Anterior cingulate cortex (tissue), 58 donors: ENCODE data around the gene ERICH6.

Source experiments
- DNase-seq, 58 donors: peaks; one replicate each; lab custom pipeline; 2025; lab: John Stamatoyannopoulos, UW

Gene ERICH6

DNA sequence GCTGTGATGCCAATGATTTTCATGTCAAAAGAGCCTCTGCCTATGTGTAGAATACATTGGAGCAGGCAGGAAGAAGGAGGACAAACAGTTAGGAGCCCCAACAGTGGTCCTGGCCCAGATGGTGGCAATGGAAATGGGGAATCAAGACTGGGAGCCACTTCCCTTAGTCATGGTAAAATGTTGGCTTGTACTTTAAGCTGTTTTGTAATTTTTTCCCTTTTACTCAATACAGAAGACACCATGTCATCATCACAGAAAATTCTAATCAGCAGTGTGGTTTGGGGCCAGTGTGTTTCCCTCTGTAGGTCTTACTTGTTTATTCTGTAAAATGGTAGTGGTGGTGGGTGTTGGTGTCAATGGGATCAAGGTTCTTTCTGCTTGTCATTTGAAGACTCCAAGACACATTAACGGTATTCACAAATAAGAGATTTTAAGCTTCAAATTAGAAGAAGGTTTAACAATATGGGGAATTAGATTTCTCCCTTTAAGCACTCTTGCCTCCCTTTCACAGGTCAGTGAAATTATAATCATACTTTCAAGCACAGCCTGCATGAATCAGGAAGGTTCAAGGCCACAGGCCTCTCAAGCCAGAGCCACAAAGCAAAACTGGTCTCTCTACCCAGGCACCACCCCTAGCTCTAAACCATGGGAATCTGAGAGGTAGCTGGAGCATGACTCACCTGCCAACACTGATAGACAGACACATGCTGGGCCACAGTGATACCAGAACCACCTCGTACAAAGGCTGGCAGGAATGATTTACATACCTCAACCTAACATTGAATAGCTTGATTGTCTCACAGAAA, 34.4 kb upstream of the ERICH6 start:
- no peak for DNase-seq

DNA sequence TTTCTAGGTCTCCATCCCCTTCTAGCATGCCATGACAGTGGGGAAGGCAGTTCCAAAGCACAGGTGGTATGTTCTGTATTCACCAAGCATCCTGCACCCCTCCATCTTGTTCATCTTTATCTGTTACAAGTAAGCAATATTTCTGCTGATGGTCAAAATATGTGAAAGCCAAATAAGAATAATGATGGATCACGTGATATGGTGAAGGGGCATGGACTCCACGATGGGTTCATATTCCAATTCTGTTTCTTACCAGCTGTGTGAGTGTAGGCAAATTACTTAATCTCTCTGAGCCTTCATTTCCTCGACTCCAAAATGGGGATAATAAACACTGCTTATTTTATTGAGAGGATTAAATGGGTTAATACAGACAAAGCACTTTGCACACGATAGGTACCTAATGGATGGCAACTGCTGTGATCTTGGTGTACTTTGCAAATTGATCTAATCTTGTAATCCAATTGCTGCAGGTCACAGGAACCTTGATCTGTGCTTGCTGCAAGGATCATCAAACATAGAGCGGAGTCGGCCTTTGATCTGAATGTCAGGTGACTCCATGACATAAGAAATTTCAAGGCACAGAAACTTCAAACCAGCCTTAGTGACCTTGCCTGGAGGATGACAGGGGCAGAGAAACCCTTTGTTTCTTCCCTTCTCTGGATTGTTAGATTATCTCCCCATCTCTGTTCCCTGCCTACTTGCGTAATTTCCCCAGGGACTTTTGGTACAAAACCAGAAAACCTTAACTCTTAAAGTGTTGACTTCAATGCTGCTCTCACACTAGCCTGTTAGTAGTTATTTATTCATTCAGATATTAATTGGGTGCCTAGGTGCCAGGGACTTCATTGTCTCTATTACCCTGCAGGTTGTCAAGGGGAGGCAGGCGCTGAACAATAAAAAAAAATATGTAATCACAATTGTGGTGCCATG, 33.4 kb upstream of the ERICH6 start:
- no peak for DNase-seq

DNA sequence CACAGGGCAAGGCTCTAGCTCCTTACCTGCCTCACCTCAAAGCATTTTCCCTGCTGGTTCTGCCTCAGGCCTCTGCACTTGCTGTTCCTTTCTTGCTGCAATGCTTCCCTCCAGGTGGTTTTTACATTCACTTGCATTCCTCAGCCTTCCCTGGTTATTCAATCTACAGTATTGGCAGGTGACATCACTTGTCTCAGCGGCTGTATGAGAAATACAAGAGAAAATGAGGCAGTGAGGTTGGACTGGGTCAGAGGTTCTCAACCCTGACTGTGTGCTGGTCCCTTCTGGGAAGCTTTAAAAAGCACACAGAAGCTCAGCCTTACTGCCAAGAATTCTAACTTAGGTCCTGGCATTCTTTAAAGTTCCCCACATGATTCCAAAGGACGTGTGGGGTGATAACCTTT, 32.6 kb upstream of the ERICH6 start:
- DNase-seq = no peak

DNA sequence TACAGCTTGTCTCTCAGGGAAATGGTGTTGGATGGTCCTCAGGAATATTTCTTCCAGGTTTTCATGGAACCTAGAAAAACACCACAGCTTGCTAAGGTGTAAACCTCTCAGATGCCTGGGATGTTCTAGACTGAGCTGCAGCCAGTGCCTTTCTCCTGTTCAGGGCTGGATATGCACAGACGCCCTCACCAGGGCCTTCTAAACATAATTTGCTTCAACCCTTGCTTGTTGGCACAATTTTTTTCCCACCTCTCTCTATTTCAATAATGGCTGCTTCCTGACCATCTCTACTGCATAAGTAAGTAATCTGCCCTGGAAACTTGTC, 31.0 kb upstream of the ERICH6 start:
- DNase-seq = no peak

DNA sequence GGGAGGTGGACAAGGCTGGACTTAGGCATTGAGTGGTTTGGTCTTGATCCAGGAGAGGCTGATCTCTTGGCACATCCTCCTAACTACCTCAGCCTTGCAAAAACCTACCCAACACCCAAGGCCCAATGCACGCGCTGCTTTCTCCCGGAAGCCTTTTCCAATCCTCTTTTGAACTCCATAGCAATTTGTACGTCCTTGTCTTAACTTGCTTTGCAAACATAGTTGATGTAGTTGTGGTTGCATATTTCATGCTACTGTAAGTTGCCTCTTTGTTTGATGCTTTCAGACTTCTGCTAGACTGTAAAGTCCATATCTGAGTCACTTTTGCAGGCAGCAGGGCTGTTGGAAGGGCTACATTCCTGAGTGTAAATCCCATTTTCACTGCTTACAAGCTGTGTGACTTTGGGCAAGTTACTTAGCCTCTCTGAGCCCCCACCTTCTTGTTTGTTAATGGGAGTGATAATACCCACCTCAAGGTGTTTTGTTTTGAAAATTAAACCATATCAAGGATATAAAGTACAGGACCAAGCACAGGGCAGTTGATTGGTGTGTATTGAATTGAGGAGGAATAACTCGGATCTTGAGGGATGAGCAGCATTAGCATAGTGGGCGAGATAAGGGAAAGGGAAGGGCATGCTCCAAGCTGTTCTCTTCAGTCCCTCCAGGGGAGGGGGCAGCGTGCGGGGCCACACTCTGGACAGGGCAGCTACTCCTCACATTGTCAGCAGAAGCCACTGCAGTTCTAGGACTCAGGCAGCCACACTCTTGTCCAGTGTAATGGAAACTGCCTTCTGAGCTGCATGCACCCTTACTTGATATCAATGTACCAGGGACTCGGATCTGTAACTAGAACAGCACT, 30.4 kb upstream of the ERICH6 start:
- no peak for DNase-seq

DNA sequence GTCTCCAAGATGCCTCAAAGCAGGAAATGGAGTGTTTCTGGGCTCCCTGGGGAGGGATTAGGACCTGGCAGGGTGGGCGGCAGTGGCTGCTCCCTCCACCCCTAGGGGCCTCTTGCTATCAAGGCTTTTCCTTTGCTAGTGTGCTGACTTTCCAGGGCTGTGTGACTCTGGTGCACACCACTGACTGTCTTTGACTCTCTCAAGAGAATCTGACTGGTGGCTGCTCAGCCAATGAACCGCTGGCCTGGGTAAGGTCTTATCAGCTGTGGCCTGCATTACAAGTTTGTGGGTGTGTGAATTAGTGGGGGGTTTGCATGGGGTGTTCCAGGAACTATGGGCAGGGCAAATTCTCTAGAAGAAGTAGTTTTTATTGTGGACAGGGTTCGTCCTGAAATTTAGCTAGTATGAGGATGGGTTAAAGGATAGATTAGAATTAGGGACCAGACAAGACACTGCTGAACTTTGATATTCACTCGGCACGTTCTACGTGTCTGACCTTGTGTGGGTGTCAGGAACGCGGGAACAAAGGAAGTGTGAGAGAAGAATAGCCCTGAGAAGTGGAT, 29.7 kb upstream of the ERICH6 start:
- DNase-seq = no peak

DNA sequence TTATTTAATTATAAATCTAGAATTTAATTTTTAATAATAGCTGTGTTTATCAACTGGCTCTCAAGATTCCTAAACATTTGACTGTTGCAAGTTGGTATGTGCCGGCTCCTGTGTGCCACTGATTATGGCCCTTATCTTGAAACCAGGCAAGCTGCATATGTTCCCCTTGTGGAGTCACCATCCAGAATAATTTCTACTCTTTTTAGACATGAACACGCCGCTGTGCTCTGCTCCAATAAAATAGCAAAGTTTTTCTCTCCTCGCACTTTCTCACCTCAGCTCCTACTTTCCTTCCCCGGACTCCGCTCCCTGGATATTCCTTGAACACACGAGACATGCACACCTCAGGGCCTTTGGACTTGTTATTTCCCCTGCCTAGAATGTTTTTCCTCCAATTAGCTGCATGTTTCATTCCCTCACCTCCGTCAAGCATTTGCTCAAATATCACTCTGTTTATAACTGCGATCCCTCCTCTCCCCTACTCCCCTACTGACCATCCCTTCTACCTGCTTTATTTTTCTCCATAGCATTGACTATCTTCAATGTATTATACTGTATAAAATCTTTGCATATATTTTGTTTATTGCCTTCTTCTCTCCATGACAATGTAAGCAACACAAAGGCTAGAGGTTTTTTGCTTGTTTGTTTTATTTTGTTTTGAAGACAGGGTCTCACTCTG, 26.1 kb upstream of the ERICH6 start:
- DNase-seq = no peak

DNA sequence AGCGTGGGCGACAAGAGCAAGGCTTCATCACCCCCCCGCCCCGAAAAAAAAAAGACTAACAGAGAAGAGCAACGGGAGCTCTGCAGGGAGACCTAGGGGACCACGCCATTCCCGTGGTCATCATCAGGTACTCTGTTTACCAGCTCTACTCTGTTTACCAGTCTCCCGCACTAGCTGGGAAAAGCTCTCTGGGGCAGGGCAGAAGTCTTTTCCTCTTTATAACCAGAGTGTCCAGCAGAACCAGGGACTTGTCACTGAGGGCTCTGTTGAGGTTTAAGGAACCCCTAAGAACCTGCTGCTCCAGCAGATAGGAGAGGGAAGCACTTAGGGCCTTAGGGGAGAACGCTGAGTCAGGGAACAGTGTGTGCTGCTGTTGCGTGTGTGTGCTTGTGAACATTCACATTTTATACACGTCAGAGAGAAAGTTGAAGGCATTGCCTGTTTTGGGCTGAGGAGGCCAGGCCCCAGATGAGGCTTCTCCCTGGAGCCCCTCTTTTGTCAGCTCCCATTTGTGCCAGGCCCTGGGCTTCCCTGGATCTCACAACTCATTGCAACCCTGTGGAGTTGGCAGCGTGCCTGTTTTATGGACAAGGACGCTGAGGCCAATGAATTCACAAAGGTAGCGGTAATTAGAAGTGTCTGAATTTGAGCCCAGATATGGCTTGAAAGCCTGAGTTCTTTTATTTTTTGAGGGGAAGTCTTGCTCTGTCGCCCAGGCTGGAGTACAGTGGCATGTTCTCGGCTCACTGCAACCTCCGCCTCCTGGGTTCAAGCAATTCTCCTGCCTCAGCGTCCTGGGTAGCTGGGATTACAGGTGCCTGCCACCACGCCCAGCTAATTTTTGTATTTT, 24.2 kb upstream of the ERICH6 start:
- peak in 5 of 58 donors; percentile 4 to 32 (median 4) for DNase-seq

DNA sequence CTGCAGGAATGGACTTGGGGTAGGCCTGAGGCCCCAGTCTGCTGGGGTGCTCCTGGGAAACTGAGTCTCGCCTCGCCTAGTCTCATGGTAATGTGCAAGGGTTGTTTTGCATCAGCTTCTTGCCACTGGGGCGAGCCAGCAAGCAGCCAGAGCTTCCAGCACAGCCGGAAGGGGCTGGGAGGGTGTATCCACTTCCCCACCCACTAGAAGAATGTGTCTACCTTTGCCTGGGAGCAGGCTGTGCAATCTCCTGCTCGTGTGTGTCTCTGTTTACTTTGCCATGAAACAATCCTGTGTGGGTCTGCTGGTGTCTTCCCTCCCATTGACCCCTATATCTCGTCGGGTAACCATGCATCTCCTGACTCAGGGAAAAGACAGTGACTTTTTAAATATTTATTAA, 21.8 kb upstream of the ERICH6 start:
- no peak for DNase-seq

DNA sequence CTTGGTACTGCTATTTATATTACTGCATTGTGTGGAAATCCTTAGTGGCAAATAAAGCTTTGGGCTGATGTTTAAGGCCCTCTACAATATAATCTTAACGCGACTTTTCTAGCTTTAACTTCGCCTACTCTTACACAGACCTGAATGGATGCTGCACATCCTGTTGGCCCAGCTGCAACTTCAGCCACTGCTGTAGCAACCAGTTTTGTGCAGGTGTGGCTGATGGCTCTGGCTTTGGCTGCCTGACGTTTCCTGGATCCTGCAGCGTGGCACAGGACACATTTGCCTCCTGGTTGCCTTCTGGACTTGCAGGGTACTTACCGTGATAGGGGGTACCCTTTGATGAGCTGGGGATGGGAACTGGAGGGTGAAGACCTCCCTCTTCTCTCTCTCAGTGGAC, 20.2 kb upstream of the ERICH6 start:
- DNase-seq = no peak

DNA sequence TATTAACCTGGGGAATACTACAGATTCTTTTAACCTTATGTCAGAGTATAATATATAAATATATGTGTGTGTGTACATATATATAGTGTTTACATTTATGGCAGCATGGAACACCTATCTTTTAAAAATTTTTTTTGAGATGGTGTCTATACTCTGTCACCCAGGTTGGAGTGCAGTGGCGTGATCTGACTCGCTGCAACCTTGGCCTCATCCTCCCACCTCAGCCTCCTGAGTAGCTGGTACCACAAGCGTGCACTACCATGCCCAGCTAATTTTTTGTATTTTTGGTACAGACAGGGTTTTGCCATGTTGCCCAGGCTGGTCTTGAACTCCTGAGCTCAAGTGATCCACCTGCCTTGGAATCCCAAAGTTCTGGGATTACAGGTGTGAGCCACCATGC, 18.5 kb upstream of the ERICH6 start:
- DNase-seq = no peak

DNA sequence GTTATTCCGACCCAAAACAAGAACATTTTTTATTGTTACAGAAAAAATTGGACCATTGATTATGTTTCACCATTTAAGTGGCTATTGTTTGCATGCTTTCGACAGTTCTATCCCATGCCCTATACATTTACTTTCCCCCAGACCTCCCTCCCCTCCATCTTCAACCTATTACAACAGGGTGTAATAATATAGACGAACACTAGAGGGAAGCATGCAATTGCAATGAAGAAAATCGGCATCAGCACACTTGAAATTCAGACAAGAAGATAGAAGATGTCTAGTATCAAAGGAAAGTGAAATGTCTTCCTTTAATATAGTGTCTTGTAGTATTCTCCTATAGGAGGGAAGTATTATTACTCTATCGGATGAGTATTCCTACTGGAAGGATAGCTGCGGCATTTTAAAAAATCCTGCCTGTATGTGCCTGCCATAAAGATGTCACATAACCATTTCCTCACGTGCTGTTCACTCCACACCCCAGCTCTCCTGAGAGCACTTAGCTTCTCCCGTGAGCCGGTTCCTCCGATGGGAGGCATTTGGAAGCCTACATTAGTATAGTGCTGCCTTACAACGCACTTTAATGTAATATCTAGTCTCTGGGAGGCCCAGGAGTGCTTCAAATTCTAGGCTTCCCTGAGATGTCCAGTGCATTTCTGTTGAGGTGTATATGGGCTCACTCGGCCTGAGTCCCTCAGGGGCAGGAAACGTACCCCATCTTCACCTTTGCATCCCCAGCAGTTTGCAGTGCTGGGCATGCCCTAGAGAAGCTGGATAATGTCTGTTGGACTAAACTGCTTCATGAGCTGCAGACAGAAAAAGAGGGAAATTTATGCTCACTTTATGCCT, 17.8 kb upstream of the ERICH6 start:
- peak in 3 of 58 donors; percentile 18 to 62 (median 50) for DNase-seq

DNA sequence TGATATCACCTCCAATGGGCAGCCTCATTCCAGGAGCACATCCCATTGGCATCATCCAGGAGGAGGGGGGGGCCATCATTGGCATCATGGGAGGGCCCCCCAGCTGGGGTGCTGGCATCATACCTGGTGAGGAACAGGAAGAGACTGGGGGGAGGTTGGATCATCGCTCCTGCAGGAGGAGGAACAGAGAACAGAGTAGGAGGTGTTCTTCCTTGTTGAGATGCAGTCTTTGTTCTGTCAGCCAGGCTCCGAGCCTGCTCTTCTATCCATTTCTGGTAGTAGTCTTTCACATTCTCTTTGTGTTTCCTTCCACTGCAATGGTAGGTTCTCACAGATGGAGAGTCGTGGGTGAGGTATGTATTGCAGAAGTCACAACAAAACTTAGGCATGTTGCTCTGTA, 16.7 kb upstream of the ERICH6 start:
- DNase-seq = peak in 2 of 58 donors; percentile 4 to 10

DNA sequence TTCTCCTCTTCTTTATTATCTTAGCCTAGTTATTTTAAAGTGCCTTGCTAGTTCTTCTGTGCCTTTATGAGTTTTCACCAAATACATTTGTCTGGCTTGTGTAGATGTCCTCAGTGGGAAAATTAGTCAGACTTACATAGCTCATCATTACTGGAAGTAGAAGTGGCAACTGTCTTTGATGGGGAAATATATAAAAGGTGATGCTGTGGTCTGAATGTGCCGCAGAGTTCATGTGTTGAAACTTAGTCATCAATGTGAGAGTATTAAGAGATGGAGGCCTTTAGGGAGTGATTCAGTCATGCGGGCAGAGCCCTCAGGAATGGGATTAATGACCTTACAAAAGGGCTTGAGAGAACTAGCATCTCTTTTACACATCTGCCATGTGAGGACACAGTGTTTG, 6.4 kb upstream of the ERICH6 start:
- no peak for DNase-seq

DNA sequence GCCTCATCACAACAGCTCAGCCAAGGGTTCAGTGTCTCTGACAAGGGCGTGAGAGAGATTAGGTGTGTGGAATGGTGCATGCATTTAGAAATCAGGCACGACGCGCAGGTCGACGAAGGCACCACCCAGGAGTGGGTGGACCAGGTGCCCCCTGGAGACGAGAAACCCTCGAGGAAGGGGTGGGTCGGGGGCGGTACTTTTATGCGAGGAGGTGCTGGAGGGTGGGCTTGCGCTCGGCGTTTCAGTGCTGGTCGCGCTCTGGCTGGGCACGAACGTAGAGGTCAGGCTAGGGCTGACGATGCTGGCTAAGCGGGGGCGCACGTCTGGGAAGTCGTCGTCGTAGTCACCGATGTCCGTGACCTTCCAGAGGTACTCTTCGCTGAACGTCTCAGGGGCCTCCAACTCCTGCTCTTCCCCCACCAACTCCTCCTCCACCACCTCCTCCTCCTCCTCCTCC, 393 bp downstream of the ERICH6 start:
- DNase-seq = peak in 14 of 58 donors; percentile 30 to 77 (median 51)

DNA sequence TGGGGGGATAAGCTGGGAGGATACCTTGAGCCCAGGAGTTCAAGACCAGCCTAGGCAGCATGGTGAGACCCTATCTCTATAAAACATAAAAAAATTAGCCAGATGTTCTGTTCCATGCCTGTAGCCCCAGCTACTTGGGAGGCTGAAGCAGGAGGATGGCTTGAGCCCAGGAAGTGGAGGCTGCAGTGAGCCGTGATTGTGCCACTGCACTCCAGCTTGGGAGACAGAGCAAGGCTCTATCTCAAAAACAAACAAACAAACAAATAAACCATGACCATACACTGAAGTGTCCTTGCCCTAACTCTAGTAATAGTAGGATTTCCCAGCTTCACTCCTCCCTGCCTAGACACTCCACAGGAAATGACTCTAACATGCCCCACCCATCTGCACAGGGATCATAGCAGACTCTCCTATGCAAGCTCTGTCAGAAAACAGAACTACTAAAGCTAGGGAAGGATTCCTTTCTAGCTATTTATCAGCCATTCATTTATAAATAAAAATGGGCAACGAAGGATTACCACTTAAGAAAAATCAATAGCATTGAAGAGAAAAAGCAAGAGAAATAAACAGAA, 4.6 kb downstream of the ERICH6 start:
- no peak for DNase-seq

DNA sequence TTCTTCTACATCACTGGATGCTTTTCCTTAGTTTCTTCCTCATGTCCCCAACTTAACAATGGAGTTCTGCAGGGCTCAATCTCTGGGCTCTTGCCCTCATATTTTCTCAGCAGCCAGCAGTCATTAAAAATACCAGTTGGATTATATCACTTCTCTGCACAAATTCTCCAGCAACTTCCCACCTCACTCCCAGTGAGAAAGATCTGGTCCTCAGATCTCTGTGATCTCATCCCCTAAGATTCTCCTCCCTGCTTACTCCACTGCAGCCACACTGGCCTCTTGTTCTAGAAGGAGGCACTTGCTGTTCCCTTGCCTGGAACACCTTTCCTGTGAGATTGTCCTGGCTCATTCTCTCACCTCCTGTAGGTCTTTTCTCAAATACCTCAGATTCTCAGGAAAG, 6.1 kb downstream of the ERICH6 start:
- DNase-seq = no peak
